ENCODE data around the gene CSRNP2.
"Not testable (repeated sequence)": the region's sequence is repeated elsewhere in the genome, so short reads cannot be mapped to it uniquely, and the experiment has no call there.

Gene CSRNP2, protein sequence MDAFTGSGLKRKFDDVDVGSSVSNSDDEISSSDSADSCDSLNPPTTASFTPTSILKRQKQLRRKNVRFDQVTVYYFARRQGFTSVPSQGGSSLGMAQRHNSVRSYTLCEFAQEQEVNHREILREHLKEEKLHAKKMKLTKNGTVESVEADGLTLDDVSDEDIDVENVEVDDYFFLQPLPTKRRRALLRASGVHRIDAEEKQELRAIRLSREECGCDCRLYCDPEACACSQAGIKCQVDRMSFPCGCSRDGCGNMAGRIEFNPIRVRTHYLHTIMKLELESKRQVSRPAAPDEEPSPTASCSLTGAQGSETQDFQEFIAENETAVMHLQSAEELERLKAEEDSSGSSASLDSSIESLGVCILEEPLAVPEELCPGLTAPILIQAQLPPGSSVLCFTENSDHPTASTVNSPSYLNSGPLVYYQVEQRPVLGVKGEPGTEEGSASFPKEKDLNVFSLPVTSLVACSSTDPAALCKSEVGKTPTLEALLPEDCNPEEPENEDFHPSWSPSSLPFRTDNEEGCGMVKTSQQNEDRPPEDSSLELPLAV

DNA sequence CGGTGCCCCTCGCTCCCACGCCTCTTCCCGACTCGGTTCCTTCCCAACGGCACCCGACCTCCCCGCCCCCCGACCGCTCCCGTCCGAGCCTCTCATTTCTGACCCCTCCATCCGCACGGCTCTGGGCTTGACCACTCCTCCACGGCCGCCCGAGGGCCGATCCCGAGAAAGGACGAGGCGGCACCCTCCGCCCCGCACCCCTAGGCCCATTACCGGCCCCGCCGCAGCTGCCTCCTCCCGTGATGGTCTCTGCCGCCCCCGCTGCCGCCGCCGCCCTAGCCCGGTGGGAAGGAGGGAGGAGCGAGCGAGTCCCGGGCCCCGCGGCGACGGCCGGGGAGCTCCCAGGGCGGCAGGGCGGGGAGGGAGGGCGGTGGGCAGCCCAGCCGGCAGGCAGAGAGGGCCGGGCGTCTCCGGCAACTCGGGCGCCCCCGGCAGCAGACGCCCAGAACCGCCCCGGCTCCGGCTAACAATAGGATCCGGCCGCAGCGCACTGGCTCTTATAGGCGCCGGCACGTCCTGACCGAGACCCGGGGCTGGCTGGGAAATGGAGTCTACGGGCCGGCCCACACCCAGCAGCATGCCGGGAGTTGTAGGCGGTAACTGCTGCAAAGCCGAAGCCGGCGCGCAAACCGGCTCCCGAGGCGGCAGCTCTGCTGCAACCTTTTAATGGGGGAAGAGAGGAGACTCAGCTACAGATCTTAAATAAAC is at the start of gene CSRNP2:
Gene CSRNP2 (minus strand): TSS at position 471 of the 708 bp plus-strand sequence. CDS start 7,035 bp downstream, outside the sequence.
- peak; percentile 84 to 92 (median 92) for DNase-seq

DNA sequence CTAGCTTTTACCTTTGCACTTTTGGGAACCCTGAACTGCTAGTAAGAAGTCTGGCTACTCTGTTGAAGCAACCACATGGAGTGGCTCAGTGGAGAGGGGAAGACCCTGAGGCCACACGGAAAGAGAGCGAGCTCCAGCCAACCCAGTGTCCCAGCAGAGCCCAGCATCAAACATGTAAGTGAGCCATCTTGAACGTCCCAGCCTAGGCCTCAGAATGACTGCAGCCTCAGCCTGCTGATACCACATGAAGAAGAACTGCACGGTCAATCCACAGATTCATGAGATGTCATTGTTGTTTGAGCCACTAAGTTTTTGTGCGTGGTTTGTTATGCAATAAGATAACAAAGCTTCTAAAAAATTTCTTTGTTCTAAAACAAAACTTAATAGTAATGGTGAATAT is 49.3 kb upstream of the CSRNP2 start:
- DNase-seq = no peak

DNA sequence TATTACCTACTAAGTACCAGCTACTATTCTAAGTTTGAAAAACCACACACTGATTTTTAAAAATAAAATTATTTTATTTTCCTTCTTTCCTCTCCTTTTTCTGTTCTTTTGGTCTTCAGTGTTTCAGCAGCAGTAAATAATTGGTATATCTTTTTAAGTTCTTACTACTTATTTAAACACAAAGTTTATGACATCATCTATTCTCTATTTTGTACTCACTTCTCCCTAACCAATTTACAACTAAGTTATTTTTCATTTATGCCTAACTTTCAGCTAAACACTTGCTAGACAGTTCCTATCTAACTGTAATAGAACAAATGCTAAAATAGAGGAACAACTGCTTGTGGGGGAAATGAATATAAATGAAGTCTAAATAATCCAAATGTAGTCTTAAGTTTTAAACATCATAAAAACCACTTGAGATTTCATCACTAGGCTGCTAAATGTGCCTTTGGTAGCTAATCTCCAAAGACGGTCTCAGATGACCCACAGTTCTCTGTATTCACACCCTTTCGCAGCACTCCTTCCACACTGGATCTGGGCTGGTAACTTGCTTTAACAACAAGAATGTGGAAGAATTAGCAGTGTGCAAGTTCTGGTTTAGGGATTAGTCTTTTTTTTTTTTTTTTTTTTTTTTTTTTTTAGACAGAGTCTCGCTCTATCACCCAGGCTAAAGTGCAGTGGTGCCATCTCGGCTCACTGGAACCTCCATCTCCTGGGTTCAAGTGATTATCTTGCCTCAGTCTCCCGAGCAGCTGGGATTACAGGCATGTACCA is 48.5 kb upstream of the CSRNP2 start:
- no peak for DNase-seq

DNA sequence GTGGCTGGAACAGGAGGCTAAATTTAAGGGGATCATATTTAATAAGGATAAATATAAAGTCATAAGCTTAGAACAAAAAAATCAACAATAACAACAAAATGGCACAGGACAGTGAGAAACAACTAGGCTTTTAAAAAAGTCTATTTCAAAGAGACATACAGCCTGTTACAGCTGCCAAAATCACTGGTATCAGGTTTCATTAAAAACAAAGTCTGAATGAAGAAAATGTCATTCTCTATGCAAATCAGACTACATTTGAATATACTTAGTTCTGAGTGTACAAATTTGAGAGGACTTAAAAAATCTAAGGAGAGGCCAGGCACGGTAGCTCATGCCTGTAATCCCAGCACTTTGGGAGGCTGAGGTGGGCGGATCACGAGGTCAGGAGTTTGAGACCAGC is 45.5 kb upstream of the CSRNP2 start:
- DNase-seq = no peak

DNA sequence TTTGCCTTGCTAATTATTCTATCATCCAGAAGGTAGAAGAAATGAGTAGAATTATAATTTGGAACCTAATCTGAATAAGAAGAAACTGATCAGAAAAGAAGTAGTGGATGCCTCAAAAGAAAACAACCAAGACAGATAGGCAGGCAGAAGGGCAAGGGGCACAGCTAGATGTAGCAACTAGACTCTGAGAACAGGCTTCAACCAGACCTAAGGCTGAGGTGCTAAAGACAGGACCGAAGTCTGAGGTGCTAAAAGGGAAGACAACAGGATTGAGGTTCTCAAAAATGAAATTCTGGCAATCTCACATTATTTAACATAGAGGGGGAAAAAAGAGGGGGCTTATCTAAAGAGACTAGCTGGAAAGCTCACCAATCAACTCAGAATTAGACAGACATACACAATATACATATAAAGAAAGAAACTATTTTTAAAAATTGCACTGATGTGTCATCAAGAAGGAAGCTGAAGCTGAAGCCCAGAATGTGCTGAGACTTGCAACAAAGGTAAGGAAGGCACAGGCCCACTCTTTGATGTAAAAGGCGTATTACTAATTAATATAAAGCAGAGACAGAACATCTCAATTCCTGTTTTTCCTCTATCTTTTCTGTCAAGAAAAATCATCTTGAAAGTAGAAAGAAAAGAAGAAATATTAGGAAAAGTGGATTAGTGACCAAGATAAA is 43.8 kb upstream of the CSRNP2 start:
- no peak for DNase-seq

DNA sequence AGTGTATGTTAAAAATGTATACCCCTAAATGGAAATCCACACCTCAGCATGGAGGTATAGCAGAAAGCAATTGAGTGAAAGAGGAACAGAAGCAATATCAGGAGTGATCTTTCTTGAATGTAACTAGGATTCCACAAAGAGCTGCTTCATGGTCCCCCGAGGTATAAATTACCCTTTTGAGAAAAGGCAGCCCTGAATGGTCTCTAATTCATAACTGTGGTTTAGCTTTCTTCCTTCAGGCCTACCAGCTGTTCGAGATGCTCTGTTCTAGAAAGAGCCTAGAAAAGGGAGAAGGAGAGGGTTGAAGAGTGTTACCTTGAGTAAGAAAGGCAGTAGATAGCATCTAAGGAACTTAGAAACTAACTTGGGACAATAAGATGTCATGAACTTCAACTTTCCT is 42.9 kb upstream of the CSRNP2 start:
- no peak for DNase-seq

DNA sequence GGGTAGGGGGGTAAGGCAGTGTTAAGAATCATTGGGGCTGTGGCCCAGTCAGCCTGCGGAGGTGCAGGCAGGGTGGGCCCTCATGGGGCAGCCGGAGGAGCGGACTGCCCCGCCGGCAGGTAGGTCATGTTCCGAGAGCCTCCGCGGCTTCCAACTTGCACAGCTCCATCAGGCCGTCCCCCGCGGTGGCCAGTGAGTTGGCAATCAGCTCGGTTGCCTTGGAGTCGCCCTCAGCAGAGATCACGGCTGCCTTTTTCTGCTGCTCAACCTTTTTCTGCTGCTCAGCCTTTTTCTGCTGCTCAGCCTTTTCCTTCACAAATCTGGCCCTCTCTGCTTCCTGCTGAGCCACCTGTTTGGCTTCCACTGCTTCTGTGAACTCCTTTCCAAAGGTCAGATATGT is 41.1 kb upstream of the CSRNP2 start:
- DNase-seq = no peak

DNA sequence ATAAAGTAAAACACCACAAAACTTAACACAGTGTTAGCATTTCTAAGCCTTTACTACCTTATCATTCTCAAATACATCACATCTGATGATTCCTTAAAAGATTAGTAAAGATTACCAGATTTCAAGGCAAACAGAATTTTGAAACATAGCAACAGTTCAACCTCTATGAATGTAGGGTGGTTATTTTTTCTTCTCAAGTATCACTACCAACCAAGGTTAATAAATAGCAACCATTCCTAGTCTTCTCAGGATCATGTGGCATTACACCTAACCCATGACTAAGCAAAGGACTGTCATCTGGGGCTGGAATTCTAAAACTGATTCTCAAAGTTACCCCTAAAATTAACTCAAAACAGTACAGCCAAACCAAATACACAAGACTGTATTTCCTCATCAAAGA is 39.4 kb upstream of the CSRNP2 start:
- no peak for DNase-seq

DNA sequence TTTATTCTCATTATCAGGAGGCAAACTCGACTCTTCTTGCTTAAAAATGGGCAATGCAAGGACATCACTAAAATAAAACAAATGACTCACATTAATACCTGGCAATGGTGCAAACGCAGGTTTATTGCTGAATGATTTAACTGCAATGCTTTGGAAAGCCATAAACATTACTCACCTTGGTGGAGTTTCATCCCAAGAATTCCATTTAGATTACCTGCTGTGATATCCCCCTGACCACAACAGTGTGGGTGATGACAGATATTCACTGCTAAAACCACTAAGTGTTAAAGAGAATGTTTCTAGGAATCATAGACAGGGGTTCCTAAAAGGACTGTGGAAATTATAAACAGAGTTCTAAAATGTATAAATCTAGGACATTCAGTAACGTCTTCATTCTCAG is 35.3 kb upstream of the CSRNP2 start:
- no peak for DNase-seq

DNA sequence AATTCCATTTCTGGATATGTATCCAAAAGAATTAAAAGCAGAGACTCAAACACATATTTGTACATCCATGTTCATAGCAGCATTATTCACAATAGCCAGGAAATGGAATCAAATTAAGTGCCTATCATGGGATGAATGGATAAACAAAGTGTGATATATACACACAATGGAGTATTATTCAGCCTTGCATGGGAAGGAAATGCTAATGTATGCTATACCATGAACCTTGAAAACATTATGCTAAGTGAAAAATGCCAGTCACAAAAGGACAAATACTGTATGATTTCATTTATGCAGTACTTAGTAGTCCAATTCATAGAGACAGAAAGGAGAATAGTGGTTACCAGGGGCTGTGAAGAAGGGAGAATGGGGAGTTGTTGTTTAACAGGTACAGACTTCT is 32.1 kb upstream of the CSRNP2 start:
- no peak for DNase-seq

DNA sequence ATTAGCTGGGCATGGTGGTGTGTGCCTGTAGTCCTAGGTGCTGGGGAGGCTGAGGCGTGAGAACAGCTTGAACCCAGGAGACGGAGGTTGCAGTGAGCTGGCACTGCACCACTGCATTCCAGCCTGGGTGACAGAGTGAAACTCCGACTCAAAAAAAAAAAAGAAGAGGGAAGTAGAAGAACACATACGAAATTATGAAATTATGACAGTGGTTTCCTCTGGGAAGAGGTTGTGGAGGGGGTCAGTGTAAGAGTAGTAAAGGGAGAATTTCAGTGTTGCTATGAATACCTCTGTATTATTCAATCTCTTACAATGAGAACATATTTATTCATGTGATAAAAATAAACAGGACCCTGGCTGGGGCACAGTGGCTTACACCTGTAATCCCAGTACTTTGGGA is 24.7 kb upstream of the CSRNP2 start:
- no peak for DNase-seq

DNA sequence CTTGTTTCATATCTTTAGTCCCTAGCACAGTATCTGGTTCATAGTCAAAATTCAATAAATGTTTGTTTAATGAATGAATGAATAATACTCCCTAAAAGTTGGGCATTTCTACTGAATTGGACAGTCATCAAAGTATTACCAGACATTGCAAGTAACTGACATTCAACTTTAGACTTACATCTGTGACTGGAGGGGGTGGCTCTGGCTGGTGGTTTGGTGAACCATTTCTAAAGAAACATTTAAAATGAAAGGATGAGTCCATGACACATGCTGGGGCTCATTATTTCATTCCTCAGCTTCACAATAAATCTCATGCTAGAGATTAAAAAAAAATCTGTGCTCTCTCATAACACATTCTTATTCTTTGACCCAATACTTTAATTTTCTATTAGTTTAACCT is 20.6 kb upstream of the CSRNP2 start:
- DNase-seq = no peak

DNA sequence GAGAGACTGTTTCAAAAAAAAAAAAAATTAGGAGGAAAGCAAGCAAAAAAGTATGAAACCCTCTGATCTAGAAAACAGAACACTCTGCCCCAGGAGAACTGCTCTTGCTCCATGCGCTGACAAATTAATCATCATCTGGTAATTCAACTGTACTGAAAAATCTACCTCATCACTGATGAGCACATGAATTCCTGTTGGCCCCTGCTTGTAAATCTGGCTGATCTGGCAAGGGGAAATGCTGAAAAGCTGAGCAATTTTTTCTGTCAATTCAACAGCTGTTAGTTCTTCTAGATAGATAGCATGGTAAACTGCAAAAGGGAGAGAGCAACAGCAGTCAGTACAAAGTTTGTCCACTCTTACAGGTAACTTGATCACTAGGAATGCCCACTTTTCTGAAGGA is 15.2 kb upstream of the CSRNP2 start:
- DNase-seq = no peak

DNA sequence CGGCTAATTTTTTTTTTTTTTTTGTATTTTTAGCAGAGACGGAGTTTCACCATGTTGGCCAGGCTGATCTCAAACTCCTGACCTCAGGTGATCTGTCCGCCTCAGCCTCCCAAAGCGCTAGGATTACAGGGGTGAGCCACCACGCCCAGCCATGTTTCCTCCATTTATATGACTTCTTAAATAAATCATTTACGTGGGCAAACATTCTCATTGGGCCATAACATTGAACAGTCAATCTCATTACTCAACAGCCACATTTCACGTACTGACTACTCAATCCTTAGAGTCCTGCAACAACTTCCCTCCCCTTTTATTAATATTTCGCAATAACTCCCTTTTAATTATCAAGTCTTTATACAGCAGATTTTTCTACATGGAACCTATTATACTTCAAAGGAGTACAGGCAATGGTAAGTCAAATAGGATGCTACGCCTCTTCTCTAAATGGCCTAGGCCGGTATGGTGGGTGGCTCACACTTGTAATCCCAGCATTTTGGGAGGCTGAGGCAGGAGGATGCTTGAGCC is 7.4 kb upstream of the CSRNP2 start:
- no peak for DNase-seq

DNA sequence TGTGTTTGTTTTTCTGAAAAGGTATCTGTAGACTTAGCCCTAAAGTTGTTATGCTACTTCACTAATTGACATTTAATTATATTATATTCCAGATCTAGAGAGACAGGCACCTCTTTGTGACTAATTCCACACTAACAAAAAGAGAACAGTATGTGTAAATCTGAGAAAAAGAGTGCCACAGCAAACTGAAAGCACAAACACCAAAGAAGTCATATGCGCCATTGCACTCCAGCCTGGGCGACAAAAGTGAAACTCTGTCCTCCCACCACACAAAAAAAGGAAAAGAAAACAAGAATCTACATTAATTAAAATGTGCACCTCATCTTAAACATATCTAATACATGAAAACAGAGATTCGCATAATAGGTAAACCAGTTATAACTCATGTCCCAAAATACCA is 4.4 kb upstream of the CSRNP2 start:
- no peak for DNase-seq

DNA sequence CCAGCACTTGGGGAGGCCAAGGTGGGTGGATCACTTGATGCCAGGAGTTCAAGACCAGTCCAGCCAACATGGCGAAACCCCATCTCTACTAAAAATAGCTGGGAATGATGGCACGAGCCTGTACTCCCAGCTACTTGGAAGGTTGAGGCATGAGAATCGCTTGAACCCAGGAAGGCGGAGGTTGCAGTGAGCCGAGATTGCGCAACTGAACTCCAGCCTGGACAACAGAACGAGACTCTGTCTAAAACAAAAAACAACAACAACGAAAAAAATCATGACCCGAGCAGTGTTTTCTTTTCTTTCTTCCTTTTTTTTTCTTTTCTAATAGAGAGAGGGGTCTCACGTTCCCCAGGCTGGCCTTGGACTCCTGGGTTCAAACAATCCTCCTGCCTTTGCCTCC is 3.5 kb upstream of the CSRNP2 start:
- DNase-seq = no peak

DNA sequence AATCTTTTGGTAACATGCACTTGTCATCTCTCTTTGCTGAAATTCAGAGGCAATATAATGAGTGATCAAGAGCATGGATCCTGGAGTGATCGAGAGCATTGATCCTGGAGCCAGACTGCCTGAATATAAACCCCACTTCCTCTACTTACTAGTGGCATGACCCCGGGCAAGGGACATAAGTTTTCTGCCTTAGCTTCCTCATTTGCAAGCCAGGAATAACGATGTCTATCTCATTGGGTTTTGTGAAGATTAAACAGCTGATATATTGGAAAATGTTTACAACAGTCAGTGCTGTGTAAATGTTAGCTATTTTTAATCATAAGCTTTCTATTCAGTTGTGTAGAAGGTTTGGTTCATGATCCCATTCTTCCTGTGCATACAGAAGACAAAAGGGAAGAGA is 2.4 kb upstream of the CSRNP2 start:
- no peak for DNase-seq

DNA sequence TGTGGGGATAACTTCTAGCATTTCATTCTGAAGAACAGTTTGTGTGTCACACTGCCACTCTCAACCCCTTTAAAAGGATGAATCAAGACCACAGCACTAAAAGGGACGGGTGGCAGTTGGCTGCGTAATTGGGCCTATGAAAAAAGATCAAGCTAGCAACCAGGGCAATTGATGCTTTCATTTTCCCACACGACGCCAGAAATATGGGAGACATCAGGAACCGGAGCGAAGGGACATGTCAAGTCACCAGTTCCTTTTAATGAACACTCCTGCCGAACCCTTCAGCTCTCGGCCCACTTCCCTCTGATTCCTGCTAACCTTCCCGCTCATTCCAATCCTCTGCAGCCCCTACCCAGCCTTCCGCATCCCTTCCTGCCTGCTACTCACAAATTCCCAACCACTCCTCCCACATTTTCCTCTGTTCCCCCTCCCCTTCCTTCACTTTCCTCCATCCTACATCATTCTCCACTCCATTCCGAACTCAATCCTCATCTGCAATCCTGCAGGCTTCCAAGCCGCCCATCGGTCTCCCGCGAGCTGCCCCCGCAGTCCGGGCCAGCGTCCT is 753 bp downstream of the CSRNP2 start:
- no peak for DNase-seq

DNA sequence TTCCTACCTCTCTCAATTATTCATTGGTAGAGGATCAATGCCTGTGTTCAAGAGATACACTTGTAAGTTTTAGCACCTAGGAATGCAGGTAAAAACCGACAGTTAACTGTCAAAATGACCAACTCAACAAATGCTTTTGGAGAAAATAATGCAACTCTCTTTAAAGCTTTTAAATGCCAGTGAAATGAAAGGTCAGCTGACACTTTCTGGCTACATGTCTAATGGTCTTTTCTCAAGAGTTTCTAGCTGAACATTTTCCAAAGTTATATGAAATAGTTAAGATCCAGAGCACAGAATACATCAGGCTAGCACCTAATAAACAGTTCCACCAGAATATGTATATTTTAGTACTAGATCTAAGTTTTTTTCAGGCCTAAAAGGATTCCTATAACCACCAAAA is 2.0 kb downstream of the CSRNP2 start:
- no peak for DNase-seq

DNA sequence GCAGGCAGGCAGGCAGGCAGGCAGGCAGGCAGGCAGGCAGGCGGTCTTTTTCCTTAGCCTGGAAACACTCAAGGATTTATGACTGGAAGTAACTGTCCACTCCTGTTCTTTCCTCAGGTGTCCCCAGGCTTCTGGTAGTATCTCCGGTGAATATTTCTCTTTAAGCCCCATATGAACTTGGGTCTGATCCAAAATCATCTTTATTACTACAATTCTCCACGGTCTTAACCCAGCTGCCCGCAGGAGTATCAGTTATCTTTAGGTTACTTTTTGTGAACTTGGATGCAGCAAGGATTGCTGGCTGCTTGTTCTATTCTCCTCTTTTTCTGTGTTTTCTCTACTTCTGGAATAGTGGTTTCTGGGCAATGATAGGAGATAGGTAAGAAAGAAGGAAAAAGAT is 3.3 kb downstream of the CSRNP2 start:
- no peak for DNase-seq

DNA sequence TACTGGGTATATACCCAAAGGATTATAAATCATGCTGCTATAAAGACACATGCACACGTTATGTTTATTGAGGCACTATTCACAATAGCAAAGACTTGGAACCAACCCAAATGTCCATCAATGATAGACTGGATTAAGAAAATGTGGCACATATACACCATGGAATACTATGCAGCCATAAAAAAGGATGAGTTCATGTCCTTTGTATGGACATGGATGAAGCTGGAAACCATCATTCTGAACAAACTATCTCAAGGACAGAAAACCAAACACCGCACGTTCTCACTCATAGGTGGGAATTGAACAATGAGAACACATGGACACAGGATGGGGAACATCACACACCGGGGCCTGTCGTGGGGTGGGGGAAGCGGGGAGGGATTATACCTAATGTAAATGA is 4.5 kb downstream of the CSRNP2 start:
- not testable (repeated sequence) for DNase-seq

DNA sequence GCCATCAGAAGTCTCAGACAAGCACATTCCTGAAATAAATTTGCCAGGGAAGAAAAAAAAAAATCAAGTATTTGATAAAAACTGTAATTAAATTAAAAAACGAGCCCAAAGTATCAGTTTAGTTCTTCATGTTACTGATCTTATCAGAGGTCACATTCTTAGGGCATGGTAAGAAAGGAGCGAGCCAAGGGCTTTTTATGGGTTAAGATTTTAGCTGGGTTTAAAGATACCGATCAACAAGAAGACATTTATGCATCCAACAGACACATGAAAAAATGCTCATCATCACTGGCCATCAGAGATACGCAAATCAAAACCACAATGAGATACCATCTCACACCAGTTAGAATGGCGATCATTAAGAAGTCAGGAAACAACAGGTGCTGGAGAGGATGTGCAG is 5.0 kb downstream of the CSRNP2 start:
- DNase-seq = not testable (repeated sequence)

All from activated CD4-positive, CD25-positive, alpha-beta regulatory T cell (primary cell).